Spleen (tissue), 7 donors: ENCODE results near the gene AXIN1.

Experiments used
- CTCF ChIP-seq, 11 experiments: fragments of 200-600 bp in 7 of 11; fragments of 450-650 bp in 4 of 11; sonication (generic) in 4 of 11; IDR thresholded peaks in 8 of 11; conservative IDR thresholded peaks in 3 of 11; 1 replicate in 7 of 11; 2 replicates in 4 of 11; pipeline versions ENCODE4 v1.4.0 to v1.8.0; 2016 to 2021; ENCODE audit warnings: antibody characterized with exemption in 11 of 11, inconsistent platforms in 4 of 11, mild to moderate bottlenecking in 1 of 11
- POLR2A ChIP-seq, 3 donors: fragments of 450-650 bp; IDR thresholded peaks; one replicate each; pipeline ENCODE4 v1.5.1; 2017; ENCODE audit warnings: antibody characterized with exemption in 3 of 3, mild to moderate bottlenecking in 1 of 3
- POLR2AphosphoS5 ChIP-seq, 3 donors: sonication (generic); formaldehyde crosslinking; IDR thresholded peaks; one replicate each; pipeline ENCODE4 v1.5.1; 2017; ENCODE audit warnings: antibody characterized with exemption in 3 of 3
- donor health status: DM: no; HTN: no; CAD: no; lungs with moderate emphysema.
- donor health status: DM: no; HTN: no; CAD: no.
- donor health status: DM: no; HTN: no; CAD: no.

- no peak for TF ChIP-seq CTCF (IDR thresholded peaks at IDR 0.05 in 8 of 11, conservative IDR thresholded peaks at IDR 0.05 in 3 of 11)
- TF ChIP-seq POLR2A (IDR thresholded peaks at IDR 0.05): no peak
- no peak for TF ChIP-seq POLR2AphosphoS5 (IDR thresholded peaks at IDR 0.05)
Observed at GRCh38 chr16:380762-381011, 28.2 kb upstream of the AXIN1 start.
